Keratinocyte (primary cell): ENCODE data around the gene ADAMTSL3. TPM values are rescaled to one million over a fixed set of nuclear protein-coding genes. Genes with fewer than 3 reads are reported as not detected.
A peak's percentile ranks its signal among the peaks of the same experiment; 100 is the strongest.

Source experiments
- DNase-seq: peaks from one replicate; pipeline ENCODE4 v3.0.0-alpha.2; 2011; ENCODE audit warnings: low read depth, missing footprints, low spot score
- FAIRE-seq: peaks from 2 replicates; lab custom pipeline; 2011; peaks lifted over from hg19 to GRCh38; lab: Jason Lieb, UNC
- H2AFZ ChIP-seq: 2 replicates; pipeline ENCODE4 v1.6.0; 2012; ENCODE audit warnings: low read length, control low read depth, inconsistent platforms; ENCODE audit not compliant: control insufficient read depth
- H3K27ac ChIP-seq: 2 replicates; pipeline ENCODE4 v1.5.1; 2011; ENCODE audit warnings: low read length; ENCODE audit not compliant: control insufficient read depth, insufficient read depth
- H3K27me3 ChIP-seq: 3 replicates; pipeline ENCODE4 v1.6.0; 2011; ENCODE audit warnings: low read length; ENCODE audit not compliant: control insufficient read depth, insufficient read depth; ENCODE audit errors: extremely low read depth
- H3K36me3 ChIP-seq, 2 experiments: 2 replicates in 1 of 2; 3 replicates in 1 of 2; pipeline ENCODE4 v1.5.1; 2011; ENCODE audit warnings: low read length in 2 of 2, mild to moderate bottlenecking in 1 of 2; ENCODE audit not compliant: control insufficient read depth in 2 of 2, insufficient read depth in 2 of 2; ENCODE audit errors: extremely low read depth in 1 of 2
- H3K4me1 ChIP-seq: 3 replicates; pipeline ENCODE4 v1.5.1; 2011; ENCODE audit warnings: low read length; ENCODE audit not compliant: control insufficient read depth, insufficient read depth; ENCODE audit errors: extremely low read depth
- H3K4me2 ChIP-seq: 3 replicates; pipeline ENCODE4 v1.6.0; 2011; ENCODE audit warnings: low read depth, low read length; ENCODE audit not compliant: control insufficient read depth, insufficient read depth; ENCODE audit errors: extremely low read depth
- H3K4me3 ChIP-seq, 3 experiments: fragments of 200-600 bp in 1 of 3; sonication (generic) in 1 of 3; 2 replicates in 2 of 3; 3 replicates in 1 of 3; pipeline ENCODE4 v1.5.1; 2011 to 2016; ENCODE audit warnings: low read length in 3 of 3, mild to moderate bottlenecking in 3 of 3, control low read depth in 2 of 3, inconsistent platforms in 1 of 3, low read depth in 1 of 3, mixed read lengths in 1 of 3, mixed run types in 1 of 3, moderate library complexity in 1 of 3; ENCODE audit not compliant: control insufficient read depth in 2 of 3, insufficient read depth in 2 of 3; ENCODE audit errors: extremely low read depth in 1 of 3
- H3K79me2 ChIP-seq: 2 replicates; pipeline ENCODE4 v1.6.0; 2012; ENCODE audit warnings: low read length; ENCODE audit not compliant: control insufficient read depth, insufficient read depth
- H3K9ac ChIP-seq: 3 replicates; pipeline ENCODE4 v1.6.0; 2011; ENCODE audit warnings: low read length; ENCODE audit not compliant: control insufficient read depth, insufficient read depth; ENCODE audit errors: extremely low read depth
- H3K9me1 ChIP-seq: 3 replicates; pipeline ENCODE4 v1.6.0; 2011; ENCODE audit warnings: low read length; ENCODE audit not compliant: control insufficient read depth, insufficient read depth; ENCODE audit errors: extremely low read depth
- H3K9me3 ChIP-seq: 2 replicates; pipeline ENCODE4 v1.5.1; 2012; ENCODE audit warnings: low read depth, low read length; ENCODE audit not compliant: control insufficient read depth
- H4K20me1 ChIP-seq: 3 replicates; pipeline ENCODE4 v1.6.0; 2011; ENCODE audit warnings: low read length; ENCODE audit not compliant: control insufficient read depth, insufficient read depth; ENCODE audit errors: extremely low read depth
- CTCF ChIP-seq, 3 experiments: IDR thresholded peaks in 1 of 3; conservative IDR thresholded peaks in 1 of 3; optimal IDR thresholded peaks in 1 of 3; 2 replicates in 2 of 3; 3 replicates in 1 of 3; pipeline versions ENCODE3 to v1.5.1; 2011; ENCODE audit warnings: low read length in 3 of 3, mild to moderate bottlenecking in 3 of 3, moderate library complexity in 2 of 3, control low read depth in 1 of 3, inconsistent platforms in 1 of 3; ENCODE audit not compliant: insufficient read depth in 2 of 3; ENCODE audit errors: extremely low read depth in 1 of 3
- EZH2 ChIP-seq: IDR thresholded peaks from one replicate; pipeline ENCODE4 v1.6.1; 2012; ENCODE audit warnings: inconsistent platforms, mild to moderate bottlenecking, low read length, moderate library complexity
- dilution Hi-C: fragments of 300-500 bp; cut with MboI; formaldehyde crosslinking; loops from one replicate; pipeline ENCODE4 v1.7.0; 2020; ENCODE audit warnings: low sequenced_read_pairs; ENCODE audit not compliant: extremely low pct_ligation_motif_present
- polyA plus RNA-seq, 5 experiments: library from polyadenylated mRNA; depleted of rRNA in 3 of 5; stranded (reverse) in 3 of 5; stranded (forward) in 1 of 5; unstranded in 1 of 5; fragments of >200 nt; gene quantifications; 1 replicate in 1 of 5; 2 replicates in 3 of 5; 3 replicates in 1 of 5; pipeline versions ENCODE4 v1.2.1 to v1.2.3, GENCODE V29; 2011 to 2012; ENCODE audit warnings: missing spikeins in 2 of 5, low read depth in 1 of 5, low replicate concordance in 1 of 5

Gene ADAMTSL3
- polyA plus RNA-seq, 1 donor (not counting 4 experiments of a cell fraction or from before 2014, with no cell fraction given) = 0.01 TPM

- Histone ChIP-seq H4K20me1 (no peaks in the 10 kb centered on the region), H3K36me3 (no peaks in the 10 kb centered on the region), H3K9me3 (no peaks in the 10 kb centered on the region), H2AFZ (no peak overlapping the region), H3K9me1 (no peaks in the 10 kb centered on the region), H3K4me3 (no peak overlapping the region), H3K4me1 (no peaks in the 10 kb centered on the region), H3K9ac (no peak overlapping the region), H3K27ac (no peak overlapping the region), H3K4me2 (no peak overlapping the region), H3K79me2 (no peaks in the 10 kb centered on the region), H3K27me3 (peaks cover 36% of the 10 kb centered on the region)
- no peak for TF ChIP-seq CTCF (optimal IDR thresholded peaks at IDR 0.05 in 1 of 3, IDR thresholded peaks at IDR 0.05 in 1 of 3, conservative IDR thresholded peaks at IDR 0.05 in 1 of 3; ENCODE audit: extremely low read depth in 1 of 3, insufficient read depth in 2 of 3, low read length in 3 of 3)
- TF ChIP-seq EZH2 = peak; percentile 36
- no peak for DNase-seq
- FAIRE-seq = no peak
- dilution Hi-C loops = no loop called here
Observed at GRCh38 chr15:83653288-83653638, 660 bp upstream of the ADAMTSL3 start.

DNA sequence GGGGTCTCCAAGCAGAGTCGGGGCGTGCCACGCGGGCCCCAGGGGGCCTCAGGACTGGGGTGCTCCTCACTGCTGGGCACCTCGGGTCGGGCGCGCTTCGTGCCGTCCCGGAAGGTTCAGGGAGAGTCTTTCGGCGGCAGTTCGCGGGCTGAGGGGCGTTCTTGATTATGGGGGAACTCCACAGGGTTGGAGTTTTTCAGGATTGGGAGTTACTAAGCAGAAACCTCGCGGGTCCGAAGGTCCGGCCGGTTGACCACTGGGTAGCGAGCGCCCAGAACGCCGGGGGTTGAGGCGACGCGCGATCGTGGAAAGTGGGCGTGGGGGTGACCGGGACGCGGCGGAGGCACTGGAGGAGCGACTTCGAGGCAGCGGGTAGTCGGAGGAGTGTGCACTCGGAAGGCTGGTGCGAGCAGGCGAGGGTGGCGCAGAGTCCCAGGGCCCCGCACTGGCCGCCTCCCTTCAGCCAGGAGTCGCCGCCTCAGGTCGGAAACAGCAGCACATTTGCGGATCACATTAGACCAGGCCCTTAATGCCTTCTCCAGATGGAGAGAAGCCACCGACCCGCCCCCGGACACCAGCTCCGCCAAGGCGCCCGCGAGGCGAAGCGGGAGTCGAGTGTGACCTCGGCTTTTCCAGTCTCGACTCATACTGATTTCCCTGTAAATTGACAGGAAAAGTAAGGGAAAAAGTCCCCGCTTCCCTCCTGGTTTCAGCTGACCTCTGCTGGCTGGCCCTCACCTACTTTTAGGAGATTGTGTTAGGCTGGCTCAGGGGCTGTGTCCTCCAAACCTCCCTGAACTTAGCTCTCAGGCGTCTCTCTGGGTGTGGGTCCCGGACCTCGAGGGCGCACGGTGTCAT, 685 bp downstream of the ADAMTSL3 start:
- H3K9ac ChIP-seq = no peak overlapping the region
- dilution Hi-C loops = no loop called here
- H3K27me3 ChIP-seq = peaks cover 36% of the 10 kb centered on the region
- no peaks in the 10 kb centered on the region for H3K79me2 ChIP-seq
- no peak for TF ChIP-seq CTCF (optimal IDR thresholded peaks at IDR 0.05 in 1 of 3, IDR thresholded peaks at IDR 0.05 in 1 of 3, conservative IDR thresholded peaks at IDR 0.05 in 1 of 3; ENCODE audit: extremely low read depth in 1 of 3, insufficient read depth in 2 of 3, low read length in 3 of 3)
- peak; percentile 88 for TF ChIP-seq EZH2
- H3K4me2 ChIP-seq = peak overlapping the region; percentile 17
- peak overlapping the region in 1 of 3 experiments; percentile 29 for H3K4me3 ChIP-seq
- H3K36me3 ChIP-seq = no peaks in the 10 kb centered on the region
- H4K20me1 ChIP-seq = no peaks in the 10 kb centered on the region
- H3K9me1 ChIP-seq = no peaks in the 10 kb centered on the region
- H3K9me3 ChIP-seq = no peaks in the 10 kb centered on the region
- DNase-seq = no peak
- no peaks in the 10 kb centered on the region for H3K4me1 ChIP-seq
- no peak overlapping the region for H3K27ac ChIP-seq
- FAIRE-seq = no peak
- no peak overlapping the region for H2AFZ ChIP-seq
